ENCODE data around the gene FOXP3. TPM values are rescaled to one million over a fixed set of nuclear protein-coding genes. Genes with fewer than 3 reads are reported as not detected.

FOXP3 gene
- total RNA-seq, 1 experiment from 2014 or later, result 0.42 TPM

GRCh38 chrX:49264460-49264859 lies at the start of gene FOXP3 (continued):
- TF ChIP-seq CBFB (CRISPR knock-in tag; IDR thresholded peaks at IDR 0.05; ENCODE audit: low read depth) (no peak), RELA (CRISPR knock-in tag; IDR thresholded peaks at IDR 0.05; ENCODE audit: borderline replicate concordance) (no peak)

- H3K4me1 Mint-ChIP-seq, result peaks cover 48% of the 10 kb centered on the region
Measured at GRCh38 chrX:49312176-49312575, 47.7 kb upstream of the FOXP3 start.

DNA sequence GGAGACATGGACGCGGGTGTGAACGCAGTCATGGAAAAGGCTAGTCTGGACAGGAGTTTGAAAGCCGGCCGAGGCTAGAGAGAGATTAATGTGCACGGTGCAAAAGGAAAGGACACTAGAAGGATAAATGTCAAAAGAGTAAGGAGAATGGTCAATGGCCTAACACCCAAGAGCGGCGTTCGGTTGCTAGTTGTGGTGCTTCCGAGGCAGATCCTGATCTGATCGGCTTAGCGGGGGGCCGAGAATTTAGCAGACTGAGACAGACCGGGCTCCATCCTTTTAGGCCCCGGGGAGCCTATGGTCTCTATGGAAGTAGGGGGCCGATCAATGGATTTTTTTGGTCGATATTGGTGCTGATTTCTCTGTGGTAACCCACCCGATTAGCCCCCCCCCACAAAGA lies 45.9 kb upstream of the FOXP3 start:
- Mint-ChIP-seq H3K4me3 (peak overlapping the region; percentile 65), H3K4me1 (peaks cover 45% of the 10 kb centered on the region), H3K27ac (peak overlapping the region; percentile 78), H3K27me3 (ENCODE audit: low read depth) (no peaks in the 10 kb centered on the region), H3K36me3 (no peaks in the 10 kb centered on the region), H3K9me3 (no peaks in the 10 kb centered on the region)
- POLR2A ChIA-PET, result interaction anchor here (1.9 kb wide), 1 partner anchor 42 kb away, joined by 5 read pairs; no protein-coding TSS in a partner anchor
- DNase-seq (ENCODE audit: low spot score), result peak; percentile 35
- CTCF ChIA-PET, result interaction anchor here (1.0 to 1.3 kb wide), 3 partner anchors 18 to 568 kb away, joined by 3 to 10 read pairs (median 3); no protein-coding TSS in a partner anchor
- no peak for ATAC-seq
- no peak for TF ChIP-seq ESRRA (CRISPR knock-in tag; IDR thresholded peaks at IDR 0.05; ENCODE audit: borderline replicate concordance)
- TF ChIP-seq ELF4 (CRISPR knock-in tag; IDR thresholded peaks at IDR 0.05; ENCODE audit: low read depth), result no peak
- TF ChIP-seq ZNF396 (CRISPR knock-in tag; IDR thresholded peaks at IDR 0.05; ENCODE audit: borderline replicate concordance), result no peak
- TF ChIP-seq SOX15 (CRISPR knock-in tag; IDR thresholded peaks at IDR 0.05), result no peak

More at GRCh38 chrX:49312176-49312575, 47.7 kb upstream of the FOXP3 start:
- H3K4me3 Mint-ChIP-seq, result no peak overlapping the region
- H3K27ac Mint-ChIP-seq, result no peak overlapping the region
- no peaks in the 10 kb centered on the region for H3K9me3 Mint-ChIP-seq
- POLR2A ChIA-PET, result interaction anchor here (0.6 kb wide), 1 partner anchor 12 kb away, joined by 7 read pairs; no protein-coding TSS in a partner anchor
- ATAC-seq, result no peak
- no peaks in the 10 kb centered on the region for H3K36me3 Mint-ChIP-seq
- TF ChIP-seq FOXP1 (CRISPR knock-in tag; IDR thresholded peaks at IDR 0.05; ENCODE audit: borderline replicate concordance) (no peak), ZNF219 (CRISPR knock-in tag; IDR thresholded peaks at IDR 0.05; ENCODE audit: borderline replicate concordance) (no peak), CBFB (CRISPR knock-in tag; IDR thresholded peaks at IDR 0.05; ENCODE audit: low read depth) (no peak), KAT7 (CRISPR knock-in tag; IDR thresholded peaks at IDR 0.05; ENCODE audit: borderline replicate concordance) (no peak), ZNF416 (CRISPR knock-in tag; IDR thresholded peaks at IDR 0.05) (no peak), GTF2I (CRISPR knock-in tag; conservative IDR thresholded peaks at IDR 0.05) (no peak), MYBL2 (CRISPR knock-in tag; IDR thresholded peaks at IDR 0.05) (no peak), FOXJ3 (CRISPR knock-in tag; IDR thresholded peaks at IDR 0.05; ENCODE audit: borderline replicate concordance) (no peak), CREB1 (CRISPR knock-in tag; IDR thresholded peaks at IDR 0.05) (no peak)
- TF ChIP-seq, protein P1, sequence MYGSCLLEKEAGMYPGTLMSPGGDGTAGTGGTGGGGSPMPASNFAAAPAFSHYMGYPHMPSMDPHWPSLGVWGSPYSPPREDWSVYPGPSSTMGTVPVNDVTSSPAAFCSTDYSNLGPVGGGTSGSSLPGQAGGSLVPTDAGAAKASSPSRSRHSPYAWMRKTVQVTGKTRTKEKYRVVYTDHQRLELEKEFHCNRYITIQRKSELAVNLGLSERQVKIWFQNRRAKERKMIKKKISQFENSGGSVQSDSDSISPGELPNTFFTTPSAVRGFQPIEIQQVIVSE (CRISPR knock-in tag; IDR thresholded peaks at IDR 0.05; ENCODE audit: borderline replicate concordance), result no peak
- TF ChIP-seq, protein P2, sequence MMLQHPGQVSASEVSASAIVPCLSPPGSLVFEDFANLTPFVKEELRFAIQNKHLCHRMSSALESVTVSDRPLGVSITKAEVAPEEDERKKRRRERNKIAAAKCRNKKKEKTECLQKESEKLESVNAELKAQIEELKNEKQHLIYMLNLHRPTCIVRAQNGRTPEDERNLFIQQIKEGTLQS (CRISPR knock-in tag; conservative IDR thresholded peaks at IDR 0.05), result no peak
- no peak for DNase-seq (ENCODE audit: low spot score)
- CTCF ChIA-PET, result no interaction called here
- no peaks in the 10 kb centered on the region for H3K27me3 Mint-ChIP-seq (ENCODE audit: low read depth)

DNA sequence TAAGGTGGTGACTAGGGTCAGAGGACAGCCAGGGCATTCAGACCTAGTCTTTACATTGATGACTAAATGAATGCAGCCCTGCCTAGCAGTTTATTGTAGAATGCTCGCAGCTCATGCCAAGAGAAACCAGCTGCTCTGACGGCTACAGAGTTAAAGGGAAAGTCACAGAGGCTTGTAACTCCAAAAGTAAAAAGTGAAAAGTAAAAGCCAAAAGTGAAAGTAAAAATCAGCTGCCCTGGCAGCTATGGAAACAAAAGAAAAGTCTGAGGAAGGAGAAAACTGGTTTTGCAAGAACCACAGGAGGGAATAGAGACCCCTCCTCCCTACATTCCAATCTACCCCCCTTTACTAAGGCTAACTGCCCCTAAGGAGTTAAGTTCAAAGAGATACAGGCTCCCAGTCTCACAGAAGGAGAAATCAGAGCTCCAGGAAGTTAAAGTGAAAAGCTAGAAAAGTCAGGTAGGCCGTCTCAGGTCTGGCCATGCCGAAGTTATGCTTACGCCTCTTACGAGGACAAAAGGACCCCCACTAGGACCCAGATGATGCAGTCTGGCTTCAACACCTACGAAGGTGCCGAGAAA lies 45.0 kb upstream of the FOXP3 start:
- peaks cover 45% of the 10 kb centered on the region for H3K4me1 Mint-ChIP-seq
- DNase-seq (ENCODE audit: low spot score) (no peak), ATAC-seq (peak; percentile 91)
- POLR2A ChIA-PET, result interaction anchor here (0.6 to 1.9 kb wide), 3 partner anchors 10 to 359 kb away, joined by 3 to 5 read pairs (median 3); no protein-coding TSS in a partner anchor
- peak overlapping the region; percentile 78 for H3K27ac Mint-ChIP-seq
- no peaks in the 10 kb centered on the region for H3K27me3 Mint-ChIP-seq (ENCODE audit: low read depth)
- TF ChIP-seq FOXK1 (CRISPR knock-in tag; IDR thresholded peaks at IDR 0.05), result no peak
- TF ChIP-seq TP53 (CRISPR knock-in tag; IDR thresholded peaks at IDR 0.05), result no peak
- no peak for TF ChIP-seq SOX15 (CRISPR knock-in tag; IDR thresholded peaks at IDR 0.05)
- H3K9me3 Mint-ChIP-seq, result no peaks in the 10 kb centered on the region
- CTCF ChIA-PET, result interaction anchor here (0.6 to 1.3 kb wide), 5 partner anchors 18 to 569 kb away, joined by 3 to 10 read pairs (median 3); no protein-coding TSS in a partner anchor
- no peaks in the 10 kb centered on the region for H3K36me3 Mint-ChIP-seq
- H3K4me3 Mint-ChIP-seq, result peak overlapping the region; percentile 65

Data from WTC11 (cell line).